Activated CD4-positive, CD25-positive, alpha-beta regulatory T cell treated with anti-CD3 and anti-CD28 coated beads, Interleukin-2, amount 50 U/mL, for 24 hours (primary cell): ENCODE measurements around the gene SLC22A5.
A peak's percentile ranks its signal among the peaks of the same experiment; 100 is the strongest.

Experiments
- ATAC-seq, 2 donors: fragments of 150-1000 bp; cut with Tn5 transposase; one replicate each; pipeline ENCODE4 v1.10.0; 2021; ENCODE audit warnings: mild to moderate bottlenecking in 1 of 2, moderate library complexity in 1 of 2

SLC22A5 gene

GRCh38 chr5:132368186-132368585, 1.3 kb upstream of the SLC22A5 start:
- ATAC-seq, result no peak

GRCh38 chr5:132369007-132369473, 470 bp upstream of the SLC22A5 start:
- ATAC-seq, result no peak

DNA sequence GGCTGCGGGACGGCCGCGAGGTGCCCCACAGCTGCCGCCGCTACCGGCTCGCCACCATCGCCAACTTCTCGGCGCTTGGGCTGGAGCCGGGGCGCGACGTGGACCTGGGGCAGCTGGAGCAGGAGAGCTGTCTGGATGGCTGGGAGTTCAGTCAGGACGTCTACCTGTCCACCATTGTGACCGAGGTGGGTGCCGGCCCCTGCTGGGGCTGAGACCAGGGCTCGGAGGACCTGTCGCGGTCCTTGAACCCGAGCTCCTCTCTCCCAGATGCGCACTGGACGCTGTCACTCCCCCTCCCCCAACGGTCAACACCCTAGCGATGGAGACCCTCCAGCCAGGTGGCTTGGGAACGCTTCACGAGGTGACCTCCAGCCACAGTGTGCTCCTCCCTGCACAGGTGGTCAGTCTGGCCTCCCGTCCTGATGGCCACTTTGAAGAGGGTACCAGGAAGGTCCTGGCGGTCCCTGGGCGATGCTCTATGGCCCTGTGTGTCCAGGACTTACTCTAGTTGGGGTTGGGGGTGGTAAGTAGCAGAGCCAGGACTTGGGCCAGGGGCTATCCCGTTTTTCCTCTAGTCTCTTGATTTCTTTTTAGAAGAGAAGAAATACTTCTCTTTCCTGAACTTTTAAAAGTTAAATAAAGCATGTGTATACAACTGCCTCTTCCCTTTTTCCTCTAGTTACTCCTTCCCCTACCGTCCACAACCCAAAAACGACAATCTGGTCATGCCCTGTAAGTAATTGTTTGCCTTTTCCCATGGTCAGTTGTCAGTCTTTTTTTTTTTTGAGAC, 866 bp downstream of the SLC22A5 start:
- no peak for ATAC-seq

GRCh38 chr5:132370971-132371602, 1.6 kb downstream of the SLC22A5 start:
- no peak for ATAC-seq

DNA sequence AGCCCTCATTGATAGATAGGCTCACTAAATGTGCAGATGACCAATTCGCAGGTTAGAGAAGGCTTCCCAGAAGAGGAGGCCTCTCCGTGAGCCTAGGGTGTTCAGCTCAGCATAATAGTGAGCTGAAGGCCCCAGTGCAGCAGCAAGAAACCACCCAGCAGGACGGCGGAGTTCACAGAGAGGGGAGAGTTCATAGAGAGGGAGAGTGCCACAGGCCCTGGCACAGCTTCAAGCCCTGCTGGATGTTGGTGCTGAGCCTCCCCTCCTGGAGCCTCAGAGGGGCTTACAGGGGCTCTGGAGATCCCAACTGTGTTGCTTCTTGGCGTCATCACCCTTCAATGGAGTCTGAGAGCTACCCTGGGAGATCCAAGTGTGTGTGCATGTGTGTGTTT, 2.1 kb downstream of the SLC22A5 start:
- no peak for ATAC-seq

GRCh38 chr5:132372127-132372526, 2.6 kb downstream of the SLC22A5 start:
- ATAC-seq, result no peak

- no peak for ATAC-seq
Observed at GRCh38 chr5:132372542-132372941, 3.0 kb downstream of the SLC22A5 start.

- ATAC-seq, result no peak
Observed at GRCh38 chr5:132375957-132376356, 6.4 kb downstream of the SLC22A5 start.

- ATAC-seq, result no peak
Observed at GRCh38 chr5:132376694-132377641, 7.5 kb downstream of the SLC22A5 start.

DNA sequence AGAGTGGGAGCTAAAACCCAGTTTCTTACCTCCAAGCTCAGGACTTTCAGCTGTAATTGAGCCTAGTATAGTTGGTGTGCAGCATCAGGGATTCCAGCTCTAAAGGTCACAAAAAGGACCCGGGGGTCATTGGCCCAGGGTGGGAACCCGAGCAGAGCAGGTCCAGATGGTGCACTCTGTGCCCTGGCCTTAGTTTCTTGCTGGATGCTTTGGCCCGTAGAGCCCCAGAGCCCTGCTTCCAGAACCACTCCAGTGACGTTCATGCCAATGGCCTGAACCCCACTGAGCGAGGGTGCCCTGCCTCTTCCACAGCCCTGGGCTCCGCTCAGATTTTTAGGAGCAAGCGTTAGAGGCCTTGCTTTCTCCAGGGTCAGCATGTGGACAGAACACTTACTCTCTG, 8.2 kb downstream of the SLC22A5 start:
- ATAC-seq, result no peak

DNA sequence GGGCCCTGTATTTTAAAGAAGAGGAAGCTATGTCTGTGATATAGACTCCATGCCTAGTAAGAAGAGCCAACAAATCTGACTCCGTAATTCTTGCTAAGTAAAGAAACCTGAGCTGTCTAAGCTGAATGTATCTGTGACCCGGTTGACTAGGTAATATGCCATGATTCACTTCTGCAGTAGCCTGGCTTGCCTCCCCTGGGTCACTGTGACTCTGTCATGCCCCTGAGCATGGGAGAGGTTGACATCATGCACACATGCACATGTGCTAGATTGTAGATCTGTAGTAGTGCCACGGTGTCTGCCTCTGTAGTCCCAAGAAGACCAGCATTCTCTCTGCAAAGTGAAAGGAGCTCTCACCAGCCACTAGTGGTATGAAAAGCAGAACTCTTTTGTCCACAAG, 9.1 kb downstream of the SLC22A5 start:
- ATAC-seq, result no peak

GRCh38 chr5:132380047-132380446, 10.5 kb downstream of the SLC22A5 start:
- no peak for ATAC-seq

GRCh38 chr5:132380741-132381140, 11.2 kb downstream of the SLC22A5 start:
- ATAC-seq, result no peak

- ATAC-seq, result no peak
Observed at GRCh38 chr5:132381614-132382013, 12.1 kb downstream of the SLC22A5 start.

DNA sequence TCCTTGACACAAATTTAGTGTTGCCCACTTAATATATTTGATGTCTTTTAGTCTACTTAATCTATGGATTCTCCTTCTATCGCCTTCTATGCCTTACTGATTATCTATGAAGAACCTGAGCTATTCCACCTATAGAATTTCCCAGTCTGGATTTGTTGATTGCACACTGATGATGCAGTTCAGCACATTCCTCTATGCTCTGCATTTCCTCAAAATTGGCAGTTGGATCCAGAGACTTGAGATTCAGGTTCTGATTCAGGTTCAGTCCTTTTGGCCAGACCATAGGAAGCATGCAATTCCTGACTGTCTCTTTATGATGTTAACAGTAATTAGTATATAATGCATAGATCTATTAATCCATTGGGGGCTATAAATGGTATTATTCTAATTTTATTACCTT, 13.8 kb downstream of the SLC22A5 start:
- ATAC-seq, result no peak

- ATAC-seq, result no peak
Observed at GRCh38 chr5:132383984-132384383, 14.5 kb downstream of the SLC22A5 start.

- no peak for ATAC-seq
Observed at GRCh38 chr5:132384506-132385050, 15.1 kb downstream of the SLC22A5 start.

- ATAC-seq, result peak; percentile 41 to 57
Observed at GRCh38 chr5:132385326-132386105, 16.0 kb downstream of the SLC22A5 start.

DNA sequence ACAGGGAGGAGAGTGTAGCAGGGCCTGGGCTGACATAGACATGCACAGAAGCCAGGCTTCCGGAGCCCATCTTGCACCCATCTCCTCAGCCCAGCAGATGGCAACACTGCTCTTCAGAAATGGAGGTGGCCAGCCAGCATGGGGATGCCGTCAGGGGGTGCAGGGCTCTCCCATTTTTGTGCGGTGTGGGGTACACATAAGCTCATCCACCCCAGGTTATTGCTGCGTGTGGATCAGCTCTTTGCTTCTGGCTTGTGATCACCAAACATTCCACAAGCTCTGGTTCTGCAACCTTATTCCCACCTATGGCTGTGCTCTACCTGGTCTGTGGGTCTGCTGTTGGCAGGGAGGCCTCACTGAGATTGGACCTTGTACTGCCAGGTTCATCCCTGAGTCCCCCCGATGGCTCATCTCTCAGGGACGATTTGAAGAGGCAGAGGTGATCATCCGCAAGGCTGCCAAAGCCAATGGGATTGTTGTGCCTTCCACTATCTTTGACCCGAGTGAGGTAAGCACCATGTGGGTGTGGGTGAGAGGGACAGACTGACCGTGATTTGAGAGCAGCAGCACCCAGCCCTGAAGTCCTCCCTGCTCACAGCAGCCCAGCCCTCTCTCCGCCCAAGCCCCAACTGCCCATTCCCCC, 17.3 kb downstream of the SLC22A5 start:
- ATAC-seq, result peak; percentile 91 to 94

GRCh38 chr5:132387640-132388117, 18.2 kb downstream of the SLC22A5 start:
- ATAC-seq, result no peak
